CD4-positive, CD25-positive, alpha-beta regulatory T cell (primary cell): ENCODE measurements around the gene ADAMTS8. TPM values are rescaled to one million over a fixed set of nuclear protein-coding genes. Genes with fewer than 3 reads are reported as not detected.

Experiments used
- ATAC-seq, 2 donors: fragments of 150-1000 bp; cut with Tn5 transposase; one replicate each; pipeline ENCODE4 v1.10.0; 2021; ENCODE audit warnings: low read depth in 2 of 2, moderate number of reproducible peaks in 2 of 2, moderate library complexity in 1 of 2
- DNase-seq, 3 donors: peaks; one replicate each; pipeline versions ENCODE4 v3.0.0 to v3.0.0-alpha.2; 2012 to 2022; ENCODE audit warnings: mixed read lengths in 1 of 3
- H3K27ac ChIP-seq: one replicate; pipeline ENCODE4 v1.7.0; 2013; ENCODE audit warnings: mild to moderate bottlenecking, low read length; ENCODE audit not compliant: insufficient read depth, poor library complexity, severe bottlenecking
- H3K27me3 ChIP-seq: one replicate; pipeline ENCODE4 v1.7.0; 2013; ENCODE audit warnings: low read length; ENCODE audit not compliant: control insufficient read depth, insufficient read depth
- H3K36me3 ChIP-seq: one replicate; pipeline ENCODE4 v1.7.0; 2013; ENCODE audit warnings: mild to moderate bottlenecking, low read length, moderate library complexity; ENCODE audit not compliant: control insufficient read depth, insufficient read depth
- H3K4me1 ChIP-seq: 2 replicates; pipeline ENCODE4 v1.7.0; 2013; ENCODE audit warnings: mild to moderate bottlenecking, low read length; ENCODE audit not compliant: insufficient read depth, control insufficient read depth, poor library complexity, severe bottlenecking
- H3K4me3 ChIP-seq: one replicate; pipeline ENCODE4 v1.7.0; 2013; ENCODE audit warnings: low read depth, mild to moderate bottlenecking, low read length, moderate library complexity
- H3K9me3 ChIP-seq, 2 experiments: 1 replicate in 1 of 2; 2 replicates in 1 of 2; pipeline ENCODE4 v1.7.0; 2013; ENCODE audit warnings: low read length in 2 of 2, mild to moderate bottlenecking in 1 of 2, moderate library complexity in 1 of 2; ENCODE audit not compliant: control insufficient read depth in 2 of 2
- H3K27ac Mint-ChIP-seq, 3 donors: one replicate each; pipeline ENCODE4 v1.8.0; 2020 to 2022; ENCODE audit warnings: mild to moderate bottlenecking in 3 of 3, mixed read lengths in 3 of 3, moderate library complexity in 2 of 3
- H3K27me3 Mint-ChIP-seq: one replicate; pipeline ENCODE4 v1.8.0; 2022; ENCODE audit warnings: mild to moderate bottlenecking, mixed read lengths
- H3K36me3 Mint-ChIP-seq: one replicate; pipeline ENCODE4 v1.8.0; 2020; ENCODE audit warnings: mixed read lengths
- H3K4me1 Mint-ChIP-seq, 4 donors: one replicate each; pipeline ENCODE4 v1.8.0; 2020 to 2022; ENCODE audit warnings: mixed read lengths in 4 of 4, mild to moderate bottlenecking in 1 of 4
- H3K4me3 Mint-ChIP-seq, 4 donors: one replicate each; pipeline ENCODE4 v1.8.0; 2020 to 2022; ENCODE audit warnings: mild to moderate bottlenecking in 4 of 4, mixed read lengths in 4 of 4, moderate library complexity in 3 of 4
- H3K9me3 Mint-ChIP-seq, 7 donors: one replicate each; pipeline ENCODE4 v1.8.0; 2020 to 2022; ENCODE audit warnings: mixed read lengths in 7 of 7, mild to moderate bottlenecking in 3 of 7, moderate library complexity in 2 of 7
- polyA plus RNA-seq, 4 donors: library from polyadenylated mRNA; unstranded; fragments of 300-500 nt; fragmentation: Illumina TruSeq; gene quantifications; one replicate each; pipeline ENCODE4 v1.2.3, GENCODE V29; 2021
- total RNA-seq: library from RNA; stranded (reverse); gene quantifications from one replicate; pipeline ENCODE4 v1.2.3, GENCODE V29; 2022

ADAMTS8 gene
- total and polyA plus RNA-seq, 5 donors from 2014 or later: 0.18 TPM; not detected in 4

GRCh38 chr11:130379276-130379675 is 49.1 kb downstream of the ADAMTS8 start:
- H3K9me3 Mint-ChIP-seq: peaks cover 0 to 2% (median 0%) of the 10 kb centered on the region in 7 donors
- no peaks in the 10 kb centered on the region for H3K27me3 ChIP-seq
- H3K27ac Mint-ChIP-seq: no peak overlapping the region
- H3K4me1 Mint-ChIP-seq: no peaks in the 10 kb centered on the region
- ATAC-seq: no peak
- DNase-seq: no peak
- no peaks in the 10 kb centered on the region for H3K36me3 ChIP-seq
- no peaks in the 10 kb centered on the region for H3K4me1 ChIP-seq
- no peak overlapping the region for H3K4me3 Mint-ChIP-seq
- no peaks in the 10 kb centered on the region for H3K9me3 ChIP-seq
- no peak overlapping the region for H3K4me3 ChIP-seq
- no peak overlapping the region for H3K27ac ChIP-seq
- peaks cover 20% of the 10 kb centered on the region for H3K27me3 Mint-ChIP-seq
- no peaks in the 10 kb centered on the region for H3K36me3 Mint-ChIP-seq

- Histone ChIP-seq H3K27ac (no peak overlapping the region), H3K36me3 (no peaks in the 10 kb centered on the region), H3K9me3 (no peaks in the 10 kb centered on the region), H3K4me3 (no peak overlapping the region), H3K27me3 (no peaks in the 10 kb centered on the region), H3K4me1 (no peaks in the 10 kb centered on the region)
- Mint-ChIP-seq H3K27ac (no peak overlapping the region), H3K4me1 (no peaks in the 10 kb centered on the region), H3K4me3 (no peak overlapping the region), H3K9me3 (no peaks in the 10 kb centered on the region), H3K36me3 (no peaks in the 10 kb centered on the region), H3K27me3 (peaks cover 8% of the 10 kb centered on the region)
- ATAC-seq: no peak
- peak in 1 of 3 donors; percentile 8 for DNase-seq
These were observed 57.4 kb downstream of the ADAMTS8 start for GRCh38 chr11:130370845-130371590.

- Mint-ChIP-seq H3K36me3 (no peaks in the 10 kb centered on the region), H3K27me3 (no peaks in the 10 kb centered on the region), H3K4me3 (no peak overlapping the region), H3K27ac (no peak overlapping the region), H3K4me1 (no peaks in the 10 kb centered on the region), H3K9me3 (peaks cover 0 to 2% (median 0%) of the 10 kb centered on the region in 7 donors)
- H3K4me3 ChIP-seq: no peak overlapping the region
- DNase-seq: no peak
- no peaks in the 10 kb centered on the region for H3K4me1 ChIP-seq
- H3K27me3 ChIP-seq: no peaks in the 10 kb centered on the region
- ATAC-seq: no peak
- H3K9me3 ChIP-seq: no peaks in the 10 kb centered on the region
- no peaks in the 10 kb centered on the region for H3K36me3 ChIP-seq
- H3K27ac ChIP-seq: no peak overlapping the region
These were observed 58.7 kb downstream of the ADAMTS8 start for GRCh38 chr11:130369713-130370112.

- H3K4me1 Mint-ChIP-seq: no peaks in the 10 kb centered on the region
- Histone ChIP-seq H3K27me3 (no peaks in the 10 kb centered on the region), H3K36me3 (no peaks in the 10 kb centered on the region), H3K27ac (no peak overlapping the region), H3K4me1 (no peaks in the 10 kb centered on the region), H3K4me3 (no peak overlapping the region), H3K9me3 (no peaks in the 10 kb centered on the region)
- DNase-seq (no peak), ATAC-seq (no peak)
- no peak overlapping the region for H3K4me3 Mint-ChIP-seq
- H3K9me3 Mint-ChIP-seq: peaks cover 0 to 2% (median 0%) of the 10 kb centered on the region in 7 donors
- no peak overlapping the region for H3K27ac Mint-ChIP-seq
- no peaks in the 10 kb centered on the region for H3K27me3 Mint-ChIP-seq
- H3K36me3 Mint-ChIP-seq: no peaks in the 10 kb centered on the region
These were observed 59.2 kb downstream of the ADAMTS8 start for GRCh38 chr11:130369141-130369691.

- H3K9me3 Mint-ChIP-seq: peaks cover 6 to 31% (median 14%) of the 10 kb centered on the region in 7 donors
These were observed 69.0 kb downstream of the ADAMTS8 start for GRCh38 chr11:130359419-130359818.

GRCh38 chr11:130358398-130358797 is 70.0 kb downstream of the ADAMTS8 start:
- H3K27ac ChIP-seq: no peak overlapping the region
- Mint-ChIP-seq H3K27me3 (peaks cover 15% of the 10 kb centered on the region), H3K36me3 (peaks cover 4% of the 10 kb centered on the region), H3K4me1 (no peaks in the 10 kb centered on the region), H3K4me3 (no peak overlapping the region), H3K27ac (no peak overlapping the region), H3K9me3 (peaks cover 6 to 32% (median 14%) of the 10 kb centered on the region in 7 donors)
- H3K9me3 ChIP-seq: peaks cover 5 to 7% of the 10 kb centered on the region in 2 experiments
- H3K27me3 ChIP-seq: no peaks in the 10 kb centered on the region
- no peaks in the 10 kb centered on the region for H3K36me3 ChIP-seq
- ATAC-seq (no peak), DNase-seq (no peak)
- no peak overlapping the region for H3K4me3 ChIP-seq
- H3K4me1 ChIP-seq: no peaks in the 10 kb centered on the region

More at GRCh38 chr11:130359419-130359818, 69.0 kb downstream of the ADAMTS8 start:
- no peaks in the 10 kb centered on the region for H3K4me1 ChIP-seq
- H3K36me3 ChIP-seq: no peaks in the 10 kb centered on the region
- H3K27ac ChIP-seq: no peak overlapping the region
- H3K9me3 ChIP-seq: peaks cover 5 to 7% of the 10 kb centered on the region in 2 experiments
- H3K27me3 Mint-ChIP-seq: peaks cover 19% of the 10 kb centered on the region
- H3K27ac Mint-ChIP-seq: no peak overlapping the region
- H3K4me3 ChIP-seq: no peak overlapping the region
- H3K36me3 Mint-ChIP-seq: peaks cover 4% of the 10 kb centered on the region
- H3K4me1 Mint-ChIP-seq: no peaks in the 10 kb centered on the region
- no peak for ATAC-seq
- H3K27me3 ChIP-seq: no peaks in the 10 kb centered on the region
- no peak overlapping the region for H3K4me3 Mint-ChIP-seq
- no peak for DNase-seq
